Heart right ventricle (tissue), 16 donors: ENCODE data around the gene PHF10. TPM values are rescaled to one million over a fixed set of nuclear protein-coding genes. Genes with fewer than 3 reads are reported as not detected.

Experiments used
- ATAC-seq, 8 donors: fragments of 200-7000 bp; cut with Tn5 transposase; one replicate each; pipeline ENCODE4 v1.9.1; 2020; ENCODE audit warnings: mild to moderate bottlenecking in 8 of 8, moderate library complexity in 8 of 8, moderate number of reproducible peaks in 1 of 8
- DNase-seq, 2 donors: peaks; one replicate each; pipeline ENCODE4 v3.0.0-alpha.2; 2020
- H3K27ac ChIP-seq, 10 donors: fragments of 200-600 bp; sonication (generic) in 2 of 10; one replicate each; pipeline versions ENCODE4 v1.5.0 to v1.8.0; 2020 to 2022; ENCODE audit warnings: mild to moderate bottlenecking in 3 of 10
- H3K27me3 ChIP-seq, 7 donors: fragments of 200-600 bp; one replicate each; pipeline ENCODE4 v1.8.0; 2021 to 2022; ENCODE audit warnings: mild to moderate bottlenecking in 2 of 7
- H3K36me3 ChIP-seq, 9 donors: fragments of 200-600 bp; sonication (generic) in 1 of 9; one replicate each; pipeline versions ENCODE4 v1.5.0 to v1.8.0; 2020 to 2022; ENCODE audit warnings: mild to moderate bottlenecking in 2 of 9
- H3K4me1 ChIP-seq, 9 donors: fragments of 200-600 bp; sonication (generic) in 1 of 9; one replicate each; pipeline versions ENCODE4 v1.5.0 to v1.8.0; 2020 to 2022; ENCODE audit warnings: mild to moderate bottlenecking in 4 of 9
- H3K4me3 ChIP-seq, 10 donors: fragments of 200-600 bp; sonication (generic) in 2 of 10; one replicate each; pipeline versions ENCODE4 v1.5.0 to v1.8.0; 2020 to 2022; ENCODE audit warnings: mild to moderate bottlenecking in 7 of 10, moderate library complexity in 2 of 10
- H3K9me3 ChIP-seq, 11 donors: fragments of 200-600 bp in 10 of 11; sonication (generic) in 2 of 11; one replicate each; pipeline versions ENCODE4 v1.5.0 to v1.8.0; 2013 to 2022; ENCODE audit warnings: mild to moderate bottlenecking in 2 of 11, control low read depth in 1 of 11, moderate library complexity in 1 of 11
- WGBS, 2 donors: extraction: QIAGEN DNeasy Blood & Tissue Kit; methylation state at CpG; one replicate each; pipeline ENCODE4 v1.1.7; 2013; ENCODE audit warnings: inconsistent platforms in 1 of 2; 5-methylcytosine and 5-hydroxymethylcytosine counted together
- intact Hi-C, 10 donors: fragments of 100-400 bp; cut with DNase I; formaldehyde crosslinking; loops; one replicate each; pipeline versions ENCODE4 v1.11.1 to v1.14.2; 2022
- polyA plus RNA-seq, 2 donors: library from polyadenylated mRNA; stranded (reverse); fragments of 200-250 nt; gene quantifications; one replicate each; pipeline ENCODE4 v1.2.3, GENCODE V29; 2013
- total RNA-seq, 10 donors: library from RNA; stranded (reverse); fragmentation: NEBNext Ultra II Directional in 3 of 10; extraction: Animal tissue kit (Norgen Biotek cat#: 25700) in 3 of 10; gene quantifications; one replicate each; pipeline versions ENCODE4 v1.2.1 to v1.2.4, GENCODE V29; 2021 to 2023
- TF ChIP-seq, protein P1 (sequence below), 9 donors: fragments of 200-600 bp; sonication (generic) in 2 of 9; IDR thresholded peaks; one replicate each; pipeline versions ENCODE4 v1.5.0 to v1.8.0; 2021 to 2022; ENCODE audit warnings: antibody characterized with exemption in 9 of 9, mild to moderate bottlenecking in 5 of 9, moderate library complexity in 1 of 9
- donor health status: Arrhythmogenic right ventricular cardiomyopathy.
- donor health status: ischemic (EF 13 %, LVEDD 7.1; RV severe dilation, severe dysfunction).
- donor health status: healthy with polysubstance abuse.
- donor health status: DM: no; HTN: yes; CAD: no.
- donor health status: DM: no; HTN: no; CAD: no.
- donor health status: ischemic (EF 25% LVEDD 6.9; RV normal size, moderate dysfunction).
- donor health status: ischemic (EF 25% LVEDD 5.7; RV mildly dilated, moderate dysfunction).
- donor health status: healthy.
- donor health status: DM: yes; HTN: yes; CAD: no.
- donor health status: Ischemic cardiomyopathy.
- donor health status: ischemic (EF 35%, LVEDD 5.7; RV mildly dilated, moderate dysfunction).
- donor health status: nonischemic (EF 11% LVEDD 7.7; RV severe dilation, severe dysfunction).
- donor health status: DM: yes; HTN: yes; CAD: no.
- donor health status: PGD.
- donor health status: ischemic (EF 29% LVEDD 5.4; RV normal size, mild dysfunction).
- donor health status: nonischemic (EF 23%, LVEDD 6.1; RV moderate dilation, normal function).

PHF10 gene
- total and polyA plus RNA-seq, 12 donors: 29.9 to 63.5 (median 53.1) TPM

DNA sequence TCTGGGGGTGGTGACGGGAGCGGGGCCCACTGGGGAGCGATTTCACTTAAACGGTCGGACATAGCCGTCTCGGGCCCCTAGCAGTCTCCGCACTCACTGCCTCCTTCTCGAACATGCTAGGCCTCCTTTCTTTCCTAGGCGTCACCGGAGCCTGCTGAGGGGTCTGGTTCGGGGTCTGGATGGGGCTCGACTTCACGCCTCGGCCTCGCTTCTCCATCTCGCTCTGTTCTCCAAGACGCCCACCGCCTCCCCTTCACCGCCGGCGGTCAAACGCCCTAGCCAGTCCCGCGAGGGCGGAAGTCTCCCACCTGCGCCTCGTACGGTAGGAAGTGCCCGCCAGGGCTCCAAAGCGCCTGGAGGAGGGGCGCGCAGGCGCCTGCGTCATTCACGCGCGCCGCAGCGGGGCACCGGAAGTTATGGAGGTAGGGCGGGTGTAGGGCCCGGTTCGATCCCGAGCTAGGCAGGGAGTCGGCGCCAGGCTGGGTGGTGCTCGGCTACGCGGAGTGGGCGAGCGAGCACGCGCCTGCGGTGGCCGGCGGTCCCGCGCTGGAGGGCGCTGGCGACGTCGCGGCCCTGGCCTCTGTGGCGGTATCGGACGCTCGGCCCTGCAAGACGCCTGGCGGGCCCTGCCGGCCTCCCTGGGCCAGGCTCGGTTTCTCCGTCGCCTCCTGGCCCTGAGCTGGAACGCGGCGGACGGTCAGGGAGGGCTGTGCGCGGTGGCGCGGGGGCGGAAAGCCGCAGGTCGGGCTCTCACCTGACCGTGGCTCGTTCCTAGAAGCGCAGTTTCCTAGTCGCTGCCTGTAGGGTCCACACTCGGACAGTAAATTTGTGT, 27.2 kb upstream of the PHF10 start, which contains the start of the genes DYNLT2 and ERMARD:
DYNLT2 (minus strand) TSS at position 331 of the 832 bp plus-strand sequence; CDS start at position 217, 114 bp downstream.
ERMARD (plus strand) TSS at position 381 of the 832 bp plus-strand sequence; CDS start at position 417, 36 bp downstream.
- TF ChIP-seq, protein P1, sequence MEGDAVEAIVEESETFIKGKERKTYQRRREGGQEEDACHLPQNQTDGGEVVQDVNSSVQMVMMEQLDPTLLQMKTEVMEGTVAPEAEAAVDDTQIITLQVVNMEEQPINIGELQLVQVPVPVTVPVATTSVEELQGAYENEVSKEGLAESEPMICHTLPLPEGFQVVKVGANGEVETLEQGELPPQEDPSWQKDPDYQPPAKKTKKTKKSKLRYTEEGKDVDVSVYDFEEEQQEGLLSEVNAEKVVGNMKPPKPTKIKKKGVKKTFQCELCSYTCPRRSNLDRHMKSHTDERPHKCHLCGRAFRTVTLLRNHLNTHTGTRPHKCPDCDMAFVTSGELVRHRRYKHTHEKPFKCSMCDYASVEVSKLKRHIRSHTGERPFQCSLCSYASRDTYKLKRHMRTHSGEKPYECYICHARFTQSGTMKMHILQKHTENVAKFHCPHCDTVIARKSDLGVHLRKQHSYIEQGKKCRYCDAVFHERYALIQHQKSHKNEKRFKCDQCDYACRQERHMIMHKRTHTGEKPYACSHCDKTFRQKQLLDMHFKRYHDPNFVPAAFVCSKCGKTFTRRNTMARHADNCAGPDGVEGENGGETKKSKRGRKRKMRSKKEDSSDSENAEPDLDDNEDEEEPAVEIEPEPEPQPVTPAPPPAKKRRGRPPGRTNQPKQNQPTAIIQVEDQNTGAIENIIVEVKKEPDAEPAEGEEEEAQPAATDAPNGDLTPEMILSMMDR (IDR thresholded peaks at IDR 0.05): peak in 6 of 9 donors; percentile 12 to 44 (median 37)
- Histone ChIP-seq H3K4me3 (peak within 1 kb of the TSS; percentile 53 to 96 (median 88)), H3K27ac (peak within 1 kb of the TSS; percentile 81 to 99 (median 96)), H3K27me3 (no peaks in the 10 kb centered on the region), H3K4me1 (peaks cover 2 to 32% (median 24%) of the 10 kb centered on the region in 9 donors), H3K36me3 (peaks cover 0 to 12% (median 0%) of the 10 kb centered on the region in 9 donors), H3K9me3 (peaks cover 0 to 4% (median 0%) of the 10 kb centered on the region in 11 donors)
- intact Hi-C loops: loop anchor here in 8 of 10 donors (1.0 to 10.0 kb wide), 7 partner anchors 27 to 806 kb away; partner anchors contain the start of genes TBP (in 7 of the 8), PSMB1 (in 5 of the 8), C6orf120 (in 1 of the 8) and PHF10 (in 1 of the 8)
- ATAC-seq (peak; percentile 98 to 100 (median 99)), DNase-seq (peak; percentile 93 to 94)
- WGBS, 2 donors: 0% methylated on average over 64 to 90 of the region's 90 CpGs

DNA sequence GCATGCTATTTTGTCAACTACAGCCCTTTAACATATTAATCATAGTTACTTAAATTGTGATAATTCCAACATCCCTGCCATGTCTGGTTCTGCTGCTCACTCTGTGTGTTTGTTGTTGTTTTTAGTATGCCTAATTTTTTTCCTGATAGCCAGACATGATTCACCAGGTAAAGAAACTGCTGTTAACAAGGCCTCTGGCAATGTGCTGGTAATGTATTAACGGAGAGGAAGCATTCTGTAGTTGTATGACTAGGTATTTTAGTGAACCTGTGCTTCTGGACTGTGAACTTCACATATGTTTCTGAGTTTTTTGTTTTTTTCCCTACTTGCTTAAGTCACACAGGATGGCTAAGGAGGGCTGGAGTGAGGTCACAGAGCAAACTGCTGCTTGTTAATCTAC, 22.3 kb upstream of the PHF10 start:
- intact Hi-C loops: no loop called here
- DNase-seq: no peak

DNA sequence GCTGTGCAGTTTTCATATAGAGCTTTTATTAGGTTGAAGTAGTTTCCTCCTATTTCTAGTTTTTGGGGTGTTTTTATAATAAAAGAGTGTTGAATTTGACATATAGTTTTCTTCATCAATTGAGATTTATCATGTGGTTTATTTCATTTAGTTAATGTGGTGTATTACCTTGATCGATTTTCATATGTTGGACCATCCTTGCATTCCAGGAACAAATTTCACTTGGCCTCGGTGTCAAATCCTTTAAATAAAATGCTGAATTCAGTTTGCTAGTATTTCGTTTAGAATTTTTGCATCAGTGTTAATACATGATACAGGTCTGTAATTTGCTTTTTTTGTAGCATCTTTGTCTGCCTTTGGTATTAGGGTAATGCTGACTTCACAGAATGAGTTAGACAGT, 21.1 kb upstream of the PHF10 start:
- H3K4me3 ChIP-seq: no peak overlapping the region
- peaks cover 0 to 11% (median 5%) of the 10 kb centered on the region in 9 donors for H3K4me1 ChIP-seq
- no peaks in the 10 kb centered on the region for H3K27me3 ChIP-seq
- ATAC-seq (no peak), DNase-seq (no peak)
- WGBS, 2 donors: 87 to 88% methylated on average over 3 of the region's 3 CpGs
- no peak overlapping the region for H3K27ac ChIP-seq
- TF ChIP-seq, protein P1 (IDR thresholded peaks at IDR 0.05): no peak
- no peaks in the 10 kb centered on the region for H3K36me3 ChIP-seq
- H3K9me3 ChIP-seq: peaks cover 0 to 17% (median 0%) of the 10 kb centered on the region in 11 donors
- intact Hi-C loops: no loop called here

More for the DNA sequence above, 22.3 kb upstream of the PHF10 start:
- Histone ChIP-seq H3K27ac (no peak overlapping the region), H3K4me3 (no peak overlapping the region), H3K4me1 (peaks cover 0 to 18% (median 11%) of the 10 kb centered on the region in 9 donors), H3K36me3 (no peaks in the 10 kb centered on the region), H3K9me3 (peaks cover 0 to 17% (median 0%) of the 10 kb centered on the region in 11 donors), H3K27me3 (no peaks in the 10 kb centered on the region)
- TF ChIP-seq, protein P1 (IDR thresholded peaks at IDR 0.05): no peak
- ATAC-seq: no peak
- WGBS, 2 donors: 84 to 91% methylated on average over 1 of the region's 1 CpG

DNA sequence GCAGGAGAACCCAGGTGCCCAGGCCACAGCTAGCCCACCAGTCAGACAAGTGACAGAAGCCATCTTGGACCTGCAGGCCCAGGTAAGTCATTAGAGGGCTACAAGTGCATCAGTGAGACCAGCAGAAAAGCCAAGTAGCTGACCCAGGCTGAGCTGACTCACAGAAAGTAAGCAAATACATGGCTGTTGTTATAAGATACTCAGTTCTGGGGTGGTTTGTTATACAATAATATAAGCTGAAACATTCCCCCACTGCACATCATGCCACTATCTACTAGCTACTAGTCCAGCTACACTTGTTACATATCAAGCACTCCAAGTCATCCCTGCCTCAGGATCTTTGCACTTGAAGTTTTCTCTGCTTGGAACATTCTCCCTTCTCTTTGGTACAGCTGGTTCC, 17.0 kb upstream of the PHF10 start:
- Histone ChIP-seq H3K27ac (no peak overlapping the region), H3K36me3 (no peaks in the 10 kb centered on the region), H3K27me3 (no peaks in the 10 kb centered on the region), H3K4me3 (no peak overlapping the region), H3K9me3 (peaks cover 0 to 13% (median 0%) of the 10 kb centered on the region in 11 donors), H3K4me1 (peaks cover 0 to 7% (median 0%) of the 10 kb centered on the region in 9 donors)
- no peak for ATAC-seq
- no peak for DNase-seq
- intact Hi-C loops: no loop called here
- TF ChIP-seq, protein P1 (IDR thresholded peaks at IDR 0.05): no peak
